ENCODE data around the gene NAPB. TPM values are rescaled to one million over a fixed set of nuclear protein-coding genes. Genes with fewer than 3 reads are reported as not detected.
A peak's percentile ranks its signal among the peaks of the same experiment; 100 is the strongest.

The NAPB gene
- polyA plus RNA-seq, 1 donor from 2014 or later: 133 TPM

DNA sequence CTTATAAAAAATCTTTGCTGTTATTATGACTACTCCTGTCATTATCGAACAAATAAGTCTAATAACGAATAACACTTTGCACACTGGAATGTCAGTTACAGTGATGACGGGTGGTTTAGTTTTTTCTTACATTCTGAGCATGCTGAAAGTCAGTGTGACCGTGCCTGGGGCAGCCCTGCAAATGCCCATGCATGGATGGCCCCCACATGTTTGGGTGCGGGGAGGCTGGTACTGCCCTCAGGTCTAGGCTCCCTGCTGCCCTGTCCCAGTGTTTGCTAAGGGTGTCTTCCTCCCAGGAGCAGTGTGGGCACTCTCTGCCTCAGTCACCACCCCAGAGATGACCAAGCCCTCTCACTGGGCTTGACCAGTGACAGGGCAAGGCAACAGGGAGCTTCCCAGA lies 21.1 kb upstream of the NAPB start:
- H3K9ac ChIP-seq (ENCODE audit: low read length): no peak overlapping the region
- H3K9me2 ChIP-seq (ENCODE audit: insufficient read depth, low read length): no peaks in the 10 kb centered on the region
- TF ChIP-seq, protein P1, sequence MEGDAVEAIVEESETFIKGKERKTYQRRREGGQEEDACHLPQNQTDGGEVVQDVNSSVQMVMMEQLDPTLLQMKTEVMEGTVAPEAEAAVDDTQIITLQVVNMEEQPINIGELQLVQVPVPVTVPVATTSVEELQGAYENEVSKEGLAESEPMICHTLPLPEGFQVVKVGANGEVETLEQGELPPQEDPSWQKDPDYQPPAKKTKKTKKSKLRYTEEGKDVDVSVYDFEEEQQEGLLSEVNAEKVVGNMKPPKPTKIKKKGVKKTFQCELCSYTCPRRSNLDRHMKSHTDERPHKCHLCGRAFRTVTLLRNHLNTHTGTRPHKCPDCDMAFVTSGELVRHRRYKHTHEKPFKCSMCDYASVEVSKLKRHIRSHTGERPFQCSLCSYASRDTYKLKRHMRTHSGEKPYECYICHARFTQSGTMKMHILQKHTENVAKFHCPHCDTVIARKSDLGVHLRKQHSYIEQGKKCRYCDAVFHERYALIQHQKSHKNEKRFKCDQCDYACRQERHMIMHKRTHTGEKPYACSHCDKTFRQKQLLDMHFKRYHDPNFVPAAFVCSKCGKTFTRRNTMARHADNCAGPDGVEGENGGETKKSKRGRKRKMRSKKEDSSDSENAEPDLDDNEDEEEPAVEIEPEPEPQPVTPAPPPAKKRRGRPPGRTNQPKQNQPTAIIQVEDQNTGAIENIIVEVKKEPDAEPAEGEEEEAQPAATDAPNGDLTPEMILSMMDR (IDR thresholded peaks at IDR 0.05; ENCODE audit: poor library complexity, severe bottlenecking): no peak
- no peak for TF ChIP-seq POLR2AphosphoS5 (IDR thresholded peaks at IDR 0.05)
- no peak for TF ChIP-seq EZH2 (IDR thresholded peaks at IDR 0.05; ENCODE audit: borderline replicate concordance, insufficient read depth, low read length, poor library complexity, severe bottlenecking)
- TF ChIP-seq, protein P2, sequence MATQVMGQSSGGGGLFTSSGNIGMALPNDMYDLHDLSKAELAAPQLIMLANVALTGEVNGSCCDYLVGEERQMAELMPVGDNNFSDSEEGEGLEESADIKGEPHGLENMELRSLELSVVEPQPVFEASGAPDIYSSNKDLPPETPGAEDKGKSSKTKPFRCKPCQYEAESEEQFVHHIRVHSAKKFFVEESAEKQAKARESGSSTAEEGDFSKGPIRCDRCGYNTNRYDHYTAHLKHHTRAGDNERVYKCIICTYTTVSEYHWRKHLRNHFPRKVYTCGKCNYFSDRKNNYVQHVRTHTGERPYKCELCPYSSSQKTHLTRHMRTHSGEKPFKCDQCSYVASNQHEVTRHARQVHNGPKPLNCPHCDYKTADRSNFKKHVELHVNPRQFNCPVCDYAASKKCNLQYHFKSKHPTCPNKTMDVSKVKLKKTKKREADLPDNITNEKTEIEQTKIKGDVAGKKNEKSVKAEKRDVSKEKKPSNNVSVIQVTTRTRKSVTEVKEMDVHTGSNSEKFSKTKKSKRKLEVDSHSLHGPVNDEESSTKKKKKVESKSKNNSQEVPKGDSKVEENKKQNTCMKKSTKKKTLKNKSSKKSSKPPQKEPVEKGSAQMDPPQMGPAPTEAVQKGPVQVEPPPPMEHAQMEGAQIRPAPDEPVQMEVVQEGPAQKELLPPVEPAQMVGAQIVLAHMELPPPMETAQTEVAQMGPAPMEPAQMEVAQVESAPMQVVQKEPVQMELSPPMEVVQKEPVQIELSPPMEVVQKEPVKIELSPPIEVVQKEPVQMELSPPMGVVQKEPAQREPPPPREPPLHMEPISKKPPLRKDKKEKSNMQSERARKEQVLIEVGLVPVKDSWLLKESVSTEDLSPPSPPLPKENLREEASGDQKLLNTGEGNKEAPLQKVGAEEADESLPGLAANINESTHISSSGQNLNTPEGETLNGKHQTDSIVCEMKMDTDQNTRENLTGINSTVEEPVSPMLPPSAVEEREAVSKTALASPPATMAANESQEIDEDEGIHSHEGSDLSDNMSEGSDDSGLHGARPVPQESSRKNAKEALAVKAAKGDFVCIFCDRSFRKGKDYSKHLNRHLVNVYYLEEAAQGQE (IDR thresholded peaks at IDR 0.05; ENCODE audit: borderline replicate concordance): no peak
- H3K79me2 ChIP-seq (replicated peaks; ENCODE audit: insufficient read depth, low read length): no peaks in the 10 kb centered on the region
- H2AFZ ChIP-seq (ENCODE audit: low read depth, low read length): no peak overlapping the region
- no peaks in the 10 kb centered on the region for H4K20me1 ChIP-seq (ENCODE audit: insufficient read depth)
- no peaks in the 10 kb centered on the region for H3F3A ChIP-seq (ENCODE audit: insufficient read depth, low read length, poor library complexity, severe bottlenecking)
- no peaks in the 10 kb centered on the region for H3K27me3 ChIP-seq (ENCODE audit: insufficient read depth, low read depth, low read length)
- H3K36me3 ChIP-seq (ENCODE audit: insufficient read depth, low read length): no peaks in the 10 kb centered on the region
- no peak overlapping the region for H3K4me2 ChIP-seq (ENCODE audit: low read length)
- H3K27ac ChIP-seq (ENCODE audit: low read length): no peak overlapping the region
- no peak overlapping the region for H3K4me3 ChIP-seq (ENCODE audit: low read length)
- no peaks in the 10 kb centered on the region for H3K9me3 ChIP-seq (ENCODE audit: low read length)

DNA sequence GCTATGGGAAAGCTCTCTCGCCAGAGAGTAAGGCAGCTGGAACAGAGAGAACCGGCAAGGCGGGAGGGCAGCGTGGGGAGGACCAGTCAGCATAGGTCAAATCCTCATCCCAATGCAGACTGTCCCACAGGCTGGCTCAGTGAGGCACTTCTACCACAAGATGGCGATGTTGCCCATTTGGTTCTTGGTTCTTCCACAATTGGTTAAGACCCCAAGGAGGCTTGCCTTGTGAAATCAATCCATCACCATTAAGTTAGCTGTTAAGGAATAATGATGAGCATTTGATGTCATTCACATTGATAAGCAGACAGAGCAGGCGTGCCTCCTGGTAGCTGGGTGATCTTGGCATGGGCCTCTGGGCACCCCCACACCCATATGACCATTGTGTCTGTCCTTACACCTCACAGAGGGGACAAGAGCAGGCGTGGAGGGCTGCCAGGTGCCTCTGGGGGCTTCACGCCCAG lies 20.6 kb upstream of the NAPB start:
- no peaks in the 10 kb centered on the region for H3K9me2 ChIP-seq (ENCODE audit: insufficient read depth, low read length)
- no peaks in the 10 kb centered on the region for H3K27me3 ChIP-seq (ENCODE audit: insufficient read depth, low read depth, low read length)
- TF ChIP-seq, protein P1 (IDR thresholded peaks at IDR 0.05; ENCODE audit: poor library complexity, severe bottlenecking): peak; percentile 83
- TF ChIP-seq RAD21 (conservative IDR thresholded peaks at IDR 0.05) (peak; percentile 75), MXI1 (conservative IDR thresholded peaks at IDR 0.05; ENCODE audit: poor library complexity, severe bottlenecking) (no peak), SMC3 (conservative IDR thresholded peaks at IDR 0.05; ENCODE audit: poor library complexity) (peak; percentile 79), EZH2 (IDR thresholded peaks at IDR 0.05; ENCODE audit: borderline replicate concordance, insufficient read depth, low read length, poor library complexity, severe bottlenecking) (no peak), POLR2AphosphoS5 (IDR thresholded peaks at IDR 0.05) (no peak), TAF1 (IDR thresholded peaks at IDR 0.05; ENCODE audit: low read depth) (no peak), EP300 (conservative IDR thresholded peaks at IDR 0.05; ENCODE audit: poor library complexity, severe bottlenecking) (peak; percentile 49)
- TF ChIP-seq, protein P2 (IDR thresholded peaks at IDR 0.05; ENCODE audit: borderline replicate concordance): no peak
- no peaks in the 10 kb centered on the region for H3K36me3 ChIP-seq (ENCODE audit: insufficient read depth, low read length)
- H3K9ac ChIP-seq (ENCODE audit: low read length): no peak overlapping the region
- no peaks in the 10 kb centered on the region for H3K79me2 ChIP-seq (replicated peaks; ENCODE audit: insufficient read depth, low read length)
- H3F3A ChIP-seq (ENCODE audit: insufficient read depth, low read length, poor library complexity, severe bottlenecking): no peaks in the 10 kb centered on the region
- H2AFZ ChIP-seq (ENCODE audit: low read depth, low read length): no peak overlapping the region
- no peaks in the 10 kb centered on the region for H4K20me1 ChIP-seq (ENCODE audit: insufficient read depth)
- no peak overlapping the region for H3K27ac ChIP-seq (ENCODE audit: low read length)
- H3K4me2 ChIP-seq (ENCODE audit: low read length): no peak overlapping the region
- no peak overlapping the region for H3K4me3 ChIP-seq (ENCODE audit: low read length)
- no peaks in the 10 kb centered on the region for H3K9me3 ChIP-seq (ENCODE audit: low read length)

Data from neural cell (in vitro differentiated cells).